HG03095 (cell line): ENCODE results near the gene PIK3C3.

Experiments
- ATAC-seq: cut with Tn5 transposase; IDR thresholded peaks from one replicate; pipeline ENCODE4 v1.9.1; 2021; ENCODE audit warnings: moderate library complexity; ENCODE audit not compliant: unreplicated experiment

The PIK3C3 gene

GRCh38 chr18:41954827-41955613 is at the start of gene PIK3C3:
PIK3C3 (plus strand) TSS chr18:41955234; CDS start chr18:41955292, 58 bp downstream.
- ATAC-seq, result peak; percentile 98

DNA sequence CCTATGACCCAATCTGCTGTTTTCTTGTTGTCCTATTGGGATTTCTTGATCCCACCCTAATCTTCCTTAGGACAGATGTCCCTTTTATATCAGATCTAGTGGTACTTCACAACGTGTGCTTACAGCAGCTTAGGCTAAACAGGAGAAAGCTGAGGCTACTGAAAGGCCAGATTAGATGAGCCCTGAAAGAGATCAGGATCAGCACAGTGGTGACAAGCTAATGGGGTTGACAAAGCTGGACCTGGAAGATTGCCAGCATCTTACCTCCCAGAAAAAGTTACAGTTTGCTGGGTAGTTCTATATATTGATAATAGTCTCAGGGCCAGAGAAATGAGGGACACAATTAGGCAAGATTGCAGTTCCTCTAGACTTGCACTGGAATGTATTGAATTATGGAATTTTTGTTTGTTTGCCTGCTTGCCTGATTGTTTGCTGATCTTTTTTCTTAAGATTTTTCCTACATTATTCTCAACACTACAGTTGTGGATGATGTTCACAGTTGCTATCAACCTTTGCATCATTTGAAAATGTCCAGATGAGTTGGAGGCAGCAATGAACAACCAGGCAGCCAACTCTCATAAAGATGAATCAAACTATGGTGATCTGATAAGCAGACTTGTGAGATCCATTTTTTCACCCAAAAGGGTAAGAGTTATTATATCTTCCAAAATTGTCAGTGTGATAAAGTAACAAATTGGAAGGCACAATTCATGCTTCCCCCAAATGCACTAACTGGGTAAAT is 49.1 kb upstream of the PIK3C3 start:
- no peak for ATAC-seq

DNA sequence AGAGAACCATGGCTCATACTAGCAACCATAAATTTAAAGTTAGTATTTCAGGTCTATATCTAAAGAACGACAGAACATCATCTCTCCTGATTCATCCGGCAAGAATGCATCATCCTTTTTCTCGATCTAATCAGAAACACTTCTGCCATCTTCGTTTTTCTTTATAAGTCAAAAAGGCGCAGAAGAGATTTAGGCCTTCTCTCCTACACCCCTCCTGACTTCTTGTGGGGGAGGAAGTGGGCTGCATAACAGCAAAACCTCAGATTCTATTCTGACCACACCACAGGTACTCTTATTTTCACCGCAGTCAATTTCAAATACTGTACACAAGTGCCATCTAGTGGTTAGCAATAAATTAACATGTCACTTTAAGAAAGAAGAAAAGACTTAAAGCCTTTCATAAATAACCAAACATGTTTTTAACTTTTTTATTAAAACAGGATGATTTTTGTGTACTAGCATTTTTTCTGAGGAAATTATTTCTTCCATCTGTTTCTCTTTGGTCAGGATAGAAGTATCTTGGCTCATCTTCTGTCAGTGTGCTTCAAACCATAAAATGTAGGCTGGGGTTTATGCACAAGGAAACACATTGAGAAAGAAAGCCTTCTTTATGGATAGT is 48.4 kb upstream of the PIK3C3 start:
- ATAC-seq, result peak; percentile 86

- no peak for ATAC-seq
These were observed 37.9 kb upstream of the PIK3C3 start for GRCh38 chr18:41917181-41917580.

DNA sequence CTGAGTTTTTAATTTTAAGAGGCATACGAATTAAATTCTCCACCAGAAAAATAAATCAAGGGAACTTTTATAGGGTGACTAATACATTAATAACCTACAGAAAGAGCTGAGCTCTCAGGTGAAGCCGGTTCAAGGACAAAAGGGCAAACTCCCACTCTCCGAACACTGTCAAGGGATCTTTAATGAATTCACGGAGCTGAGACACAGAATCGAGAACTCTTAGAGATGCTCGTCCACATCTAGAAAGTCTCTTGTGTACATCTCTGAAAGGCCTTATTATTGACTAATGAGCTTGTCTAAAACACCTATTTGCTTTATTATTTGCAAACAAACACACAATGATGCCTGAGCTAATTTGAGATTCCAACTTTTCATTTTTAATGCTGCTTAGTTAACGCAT is 33.3 kb upstream of the PIK3C3 start:
- ATAC-seq, result no peak

DNA sequence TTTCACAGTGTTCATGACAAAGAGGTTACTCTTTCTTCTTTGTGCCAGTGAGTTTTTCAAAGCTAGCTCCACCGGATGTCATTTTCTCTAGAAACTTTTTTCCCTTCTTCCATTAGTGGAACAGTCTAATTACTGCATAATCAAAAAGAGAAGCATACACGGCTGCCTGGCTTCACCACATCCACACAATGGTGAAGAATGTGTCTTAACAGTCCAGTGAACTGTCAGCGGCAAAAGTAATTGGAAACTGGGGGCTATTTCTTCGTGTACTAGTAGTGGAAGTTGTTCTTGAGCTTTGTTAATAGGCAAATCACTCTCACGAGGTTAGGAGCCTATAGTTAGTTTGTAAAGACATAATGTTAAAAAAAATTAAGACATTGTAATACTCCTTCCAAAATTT is 32.9 kb upstream of the PIK3C3 start:
- no peak for ATAC-seq

DNA sequence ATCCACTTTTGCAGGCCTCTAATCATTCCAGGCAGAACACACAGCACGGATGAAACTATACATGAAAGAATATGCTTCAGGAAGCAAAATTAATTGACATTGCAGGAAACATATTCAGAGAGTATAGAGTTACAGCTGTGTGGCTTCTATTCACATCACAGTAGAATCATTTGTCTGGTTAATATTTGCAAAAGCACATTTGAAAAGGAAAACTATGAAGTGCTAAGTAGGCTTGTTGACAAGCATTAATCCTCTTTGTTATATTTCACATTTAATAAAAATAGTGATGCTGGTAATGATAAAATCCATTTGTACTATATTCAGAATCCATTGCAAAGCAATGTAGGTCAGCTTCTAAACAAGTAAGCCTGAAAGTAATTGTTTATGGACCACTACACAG is 32.2 kb upstream of the PIK3C3 start:
- no peak for ATAC-seq

GRCh38 chr18:41923446-41923845 is 31.6 kb upstream of the PIK3C3 start:
- ATAC-seq, result no peak

GRCh38 chr18:41928581-41928980 is 26.5 kb upstream of the PIK3C3 start:
- no peak for ATAC-seq

DNA sequence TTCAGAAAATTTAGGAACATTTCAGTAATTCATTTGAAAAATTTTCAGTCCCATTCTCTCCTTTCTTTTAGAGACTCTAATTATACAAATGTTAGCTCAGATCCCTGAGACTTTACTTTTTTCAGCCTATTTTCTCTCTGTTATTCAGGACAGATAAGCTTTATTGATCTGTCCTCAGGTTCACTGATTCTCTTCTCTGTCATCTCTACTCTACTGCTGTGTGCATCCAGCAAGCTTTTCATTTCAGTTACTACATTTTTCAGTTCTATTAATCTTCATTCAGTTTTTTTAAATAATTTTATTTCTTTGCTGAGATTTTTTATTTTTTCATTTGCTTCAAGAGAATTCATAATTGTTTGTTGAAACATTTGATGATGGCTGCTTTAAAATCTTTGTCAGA is 22.1 kb upstream of the PIK3C3 start:
- ATAC-seq, result no peak

DNA sequence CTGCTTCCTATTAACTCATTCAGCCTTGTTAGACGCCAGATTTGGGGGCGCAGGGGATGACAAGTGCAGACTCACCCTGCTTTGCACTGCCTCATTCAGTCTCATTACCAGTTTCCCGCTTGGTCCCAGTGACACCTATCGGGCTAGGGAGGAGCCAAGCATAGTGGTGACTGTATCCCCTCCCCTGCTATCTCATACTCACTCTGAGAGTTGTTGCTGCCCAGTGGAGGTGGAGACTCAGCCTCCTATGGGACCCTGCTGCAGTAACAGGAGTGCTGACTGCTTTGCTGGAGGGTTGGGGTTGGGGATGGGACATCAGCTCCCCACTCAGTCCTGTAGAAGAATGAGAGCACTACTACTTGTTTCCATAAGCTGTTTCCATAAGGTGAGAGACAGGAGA is 21.3 kb upstream of the PIK3C3 start:
- ATAC-seq, result no peak

DNA sequence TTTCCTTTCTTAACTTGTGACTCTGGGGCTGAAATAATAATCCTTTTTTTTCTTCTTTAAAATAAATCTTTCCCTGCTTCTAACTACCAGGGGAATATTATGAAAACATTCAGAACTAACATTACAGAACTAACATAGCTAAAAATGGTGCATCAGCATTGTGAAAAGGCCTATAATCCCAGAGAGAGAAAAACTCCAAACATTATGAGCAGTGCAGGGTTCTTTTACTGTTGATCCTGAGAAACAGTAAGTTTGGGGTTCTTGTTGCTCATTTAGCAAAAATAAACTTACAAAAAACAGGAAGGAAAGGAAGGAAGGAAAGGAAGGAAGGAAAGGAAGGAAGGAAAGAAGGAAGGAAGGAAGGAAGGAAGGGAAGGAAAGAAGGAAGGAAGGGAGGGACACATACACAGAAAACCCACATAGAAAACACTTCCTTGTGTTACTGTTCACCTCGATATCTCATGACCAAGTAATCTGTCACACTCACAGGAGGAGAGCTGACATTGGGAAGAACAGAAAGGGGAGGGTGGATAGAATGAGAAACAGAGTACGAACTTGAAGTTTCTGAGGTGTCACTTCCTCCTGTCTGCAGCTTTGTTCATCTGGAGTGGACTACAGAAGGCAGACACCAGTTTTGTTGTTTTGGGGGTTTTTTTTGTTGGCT is 18.4 kb upstream of the PIK3C3 start:
- ATAC-seq, result no peak

GRCh38 chr18:41938445-41938844 is 16.6 kb upstream of the PIK3C3 start:
- no peak for ATAC-seq

DNA sequence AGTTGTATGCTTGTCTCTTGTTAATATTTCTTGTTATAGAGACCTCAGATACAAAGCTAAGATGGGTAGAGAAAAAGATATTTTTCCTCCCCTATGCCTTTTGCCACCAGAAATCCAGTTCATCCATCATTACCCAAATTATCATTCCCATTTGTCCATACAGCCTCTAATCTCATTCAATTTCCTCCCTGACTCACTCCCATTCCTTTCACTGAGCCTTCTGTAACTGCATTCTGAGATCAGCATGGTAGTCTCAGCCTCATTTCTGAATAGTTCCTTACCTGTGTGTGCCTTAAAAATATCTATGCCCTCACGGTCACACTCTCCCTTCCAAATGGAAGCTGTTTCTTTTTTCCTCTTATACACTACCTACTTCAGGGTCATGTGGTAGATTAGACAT is 15.7 kb upstream of the PIK3C3 start:
- no peak for ATAC-seq

DNA sequence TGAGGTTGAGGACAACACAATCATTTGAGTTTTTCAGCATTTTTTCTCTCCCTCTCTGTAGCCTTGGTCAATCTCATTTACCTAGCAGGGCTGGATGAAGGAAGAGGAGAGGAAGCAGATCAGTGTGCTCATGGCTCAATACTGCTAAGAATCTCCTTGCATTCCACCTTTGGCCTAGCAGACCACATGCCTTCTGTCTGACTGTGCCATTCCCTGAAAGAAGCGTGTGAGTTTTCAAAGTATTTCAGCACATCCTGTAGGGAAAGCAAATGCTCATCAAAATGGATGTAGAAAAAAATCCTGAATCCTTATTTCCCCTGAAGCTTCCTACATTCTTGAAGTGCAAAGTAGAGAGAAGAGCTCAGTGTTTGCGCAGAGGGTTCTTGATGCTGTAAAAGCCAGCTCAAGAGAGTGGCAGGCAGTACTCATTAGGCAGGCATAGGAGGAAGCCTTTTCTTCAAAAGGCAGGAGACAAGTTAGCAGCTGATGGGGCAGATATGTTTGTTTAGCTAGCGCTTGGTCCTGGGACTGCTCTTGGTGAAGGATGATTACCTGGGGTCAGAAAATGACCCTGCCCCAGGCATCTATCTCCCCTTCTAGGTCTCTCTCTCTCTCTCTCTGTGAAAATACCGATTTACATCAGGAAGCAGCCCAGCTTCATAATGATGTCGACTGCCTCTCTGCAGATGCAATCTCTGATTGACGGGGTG is 14.4 kb upstream of the PIK3C3 start:
- ATAC-seq, result no peak

- no peak for ATAC-seq
These were observed 12.8 kb upstream of the PIK3C3 start for GRCh38 chr18:41942254-41942653.

DNA sequence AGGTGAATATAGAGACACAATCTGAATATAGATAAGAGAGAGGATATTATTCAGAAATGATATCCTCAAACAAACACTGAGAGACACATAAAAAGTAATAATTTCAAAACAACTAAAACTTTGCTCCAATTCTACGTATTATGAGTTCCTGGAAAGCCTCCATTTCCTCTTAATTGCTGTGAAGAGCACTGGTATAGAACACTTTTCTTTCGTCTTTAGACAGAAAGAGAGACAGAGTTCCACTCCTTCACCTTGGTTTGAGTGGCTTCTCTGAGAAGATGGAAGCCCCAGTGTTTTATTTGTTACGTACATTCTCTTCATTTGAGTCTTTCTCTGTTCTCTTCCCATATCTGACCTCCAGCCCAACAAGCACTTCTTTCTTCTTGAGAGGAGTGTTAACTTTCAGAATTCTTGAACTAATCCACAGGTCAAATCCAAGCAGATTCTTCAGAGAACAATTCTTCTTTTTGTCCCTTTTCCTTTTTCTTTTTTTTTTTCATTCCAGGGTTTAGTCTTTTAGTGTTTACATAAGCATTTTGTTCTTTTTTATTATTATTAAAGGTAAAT is 6.4 kb upstream of the PIK3C3 start:
- ATAC-seq, result no peak

DNA sequence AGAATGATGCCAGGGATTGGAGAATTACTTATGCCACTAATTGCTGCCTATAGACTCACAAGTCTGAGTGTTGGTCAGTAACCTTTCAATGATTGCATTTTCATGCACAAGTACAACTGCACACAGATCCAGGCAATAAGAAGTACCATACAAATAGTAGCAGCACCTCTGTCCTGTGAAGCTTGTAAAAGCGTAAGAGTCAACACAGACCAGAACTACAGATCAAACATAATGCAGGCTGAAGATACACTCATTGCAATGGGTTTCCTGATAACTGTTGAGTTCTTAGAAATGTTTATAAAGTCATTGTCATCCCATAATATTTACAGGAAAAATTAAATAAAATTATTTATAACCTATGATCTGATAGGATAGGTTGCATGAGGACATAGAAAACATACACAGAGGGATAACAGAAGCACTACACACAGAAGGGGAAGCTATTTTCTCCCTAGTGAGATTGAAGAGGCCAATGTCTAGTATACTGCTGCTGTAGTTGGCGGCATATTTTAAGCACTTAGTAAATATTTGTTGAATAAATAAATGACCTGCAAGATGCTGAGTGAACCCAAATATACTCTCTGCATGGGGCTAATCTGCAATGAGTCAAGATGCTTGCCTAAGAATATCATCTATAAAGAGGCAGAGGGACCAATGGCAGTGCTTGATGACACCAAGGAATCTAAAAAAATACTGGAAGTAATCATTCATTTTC is 5.7 kb upstream of the PIK3C3 start:
- no peak for ATAC-seq

DNA sequence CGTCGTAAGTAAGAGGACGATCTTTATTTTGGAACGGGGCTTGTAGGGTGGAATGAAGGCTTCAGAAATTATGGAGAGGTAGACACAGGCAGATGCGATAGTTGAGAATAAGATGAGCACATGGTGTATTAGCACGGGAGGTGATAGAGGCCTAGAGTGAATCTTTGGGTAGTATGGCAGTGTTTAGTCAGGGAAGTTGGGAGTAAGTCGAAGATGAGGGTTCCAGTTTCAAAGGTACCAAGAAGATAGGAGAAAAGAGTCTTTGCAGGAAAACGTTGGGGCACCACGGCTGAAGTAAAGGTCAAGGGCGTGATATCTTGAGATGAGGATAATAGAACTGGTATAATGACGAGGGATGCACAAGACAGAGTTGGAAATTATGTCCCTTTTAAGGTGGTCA is 654 bp downstream of the PIK3C3 start:
- no peak for ATAC-seq

GRCh38 chr18:41959045-41959444 is 4.0 kb downstream of the PIK3C3 start:
- ATAC-seq, result no peak
